Measurements from ENCODE around the gene FLT4. TPM values are rescaled to one million over a fixed set of nuclear protein-coding genes. Genes with fewer than 3 reads are reported as not detected.

Gene FLT4
- total RNA-seq, 1 donor from 2014 or later: 7.2 TPM

- no peaks in the 10 kb centered on the region for H3K36me3 ChIP-seq (ENCODE audit: insufficient read depth, low read length)
- DNase-seq (ENCODE audit: low read depth) (no peak), FAIRE-seq (no peak)
- peaks cover 5% of the 10 kb centered on the region for H3K27me3 ChIP-seq (ENCODE audit: insufficient read depth, low read length)
- no peak overlapping the region for H3K9ac ChIP-seq (ENCODE audit: low read length)
- H3K4me3 ChIP-seq (ENCODE audit: insufficient read depth, low read depth, low read length): peak overlapping the region; percentile 46
- Mint-ChIP-seq H3K27ac (ENCODE audit: unreplicated experiment) (no peak overlapping the region), H3K4me3 (ENCODE audit: unreplicated experiment) (peak overlapping the region; percentile 71), H3K36me3 (ENCODE audit: low read depth, unreplicated experiment) (peaks cover 4% of the 10 kb centered on the region), H3K27me3 (ENCODE audit: low read depth, unreplicated experiment) (peaks cover 20% of the 10 kb centered on the region), H3K4me1 (ENCODE audit: low read depth, unreplicated experiment) (no peaks in the 10 kb centered on the region), H3K9me3 (ENCODE audit: unreplicated experiment) (no peaks in the 10 kb centered on the region)
- H4K20me1 ChIP-seq (ENCODE audit: insufficient read depth, low read length): no peaks in the 10 kb centered on the region
- H3K4me1 ChIP-seq (ENCODE audit: insufficient read depth, low read length): no peaks in the 10 kb centered on the region
- no peak overlapping the region for H3K27ac ChIP-seq (ENCODE audit: low read depth, low read length)
- no peak for TF ChIP-seq CTCF (IDR thresholded peaks at IDR 0.05; ENCODE audit: insufficient read depth, low read depth, low read length)
- TF ChIP-seq EZH2 (IDR thresholded peaks at IDR 0.05; ENCODE audit: insufficient read depth, low read length): no peak
- H3K9me3 ChIP-seq (ENCODE audit: insufficient read depth, low read depth, low read length): no peaks in the 10 kb centered on the region
- H2AFZ ChIP-seq (ENCODE audit: low read depth, low read length): peak overlapping the region; percentile 71
- no peaks in the 10 kb centered on the region for H3K79me2 ChIP-seq (ENCODE audit: insufficient read depth, low read length)
- peak overlapping the region; percentile 86 for H3K4me2 ChIP-seq (ENCODE audit: low read length)
Observed at GRCh38 chr5:180618487-180618828, 30.9 kb downstream of the FLT4 start.

GRCh38 chr5:180613814-180614188 lies 35.6 kb downstream of the FLT4 start:
- no peaks in the 10 kb centered on the region for H3K4me1 ChIP-seq (ENCODE audit: insufficient read depth, low read length)
- no peak overlapping the region for H2AFZ ChIP-seq (ENCODE audit: low read depth, low read length)
- H3K9ac ChIP-seq (ENCODE audit: low read length): no peak overlapping the region
- no peak for FAIRE-seq
- peaks cover 5% of the 10 kb centered on the region for H3K27me3 ChIP-seq (ENCODE audit: insufficient read depth, low read length)
- no peaks in the 10 kb centered on the region for H4K20me1 ChIP-seq (ENCODE audit: insufficient read depth, low read length)
- H3K27ac Mint-ChIP-seq (ENCODE audit: unreplicated experiment): no peak overlapping the region
- H3K4me1 Mint-ChIP-seq (ENCODE audit: low read depth, unreplicated experiment): no peaks in the 10 kb centered on the region
- H3K9me3 ChIP-seq (ENCODE audit: insufficient read depth, low read depth, low read length): no peaks in the 10 kb centered on the region
- no peaks in the 10 kb centered on the region for H3K9me3 Mint-ChIP-seq (ENCODE audit: unreplicated experiment)
- H3K36me3 ChIP-seq (ENCODE audit: insufficient read depth, low read length): no peaks in the 10 kb centered on the region
- no peak overlapping the region for H3K4me2 ChIP-seq (ENCODE audit: low read length)
- no peak overlapping the region for H3K4me3 ChIP-seq (ENCODE audit: insufficient read depth, low read depth, low read length)
- TF ChIP-seq EZH2 (IDR thresholded peaks at IDR 0.05; ENCODE audit: insufficient read depth, low read length): no peak
- TF ChIP-seq CTCF (IDR thresholded peaks at IDR 0.05; ENCODE audit: insufficient read depth, low read depth, low read length): no peak
- H3K27ac ChIP-seq (ENCODE audit: low read depth, low read length): no peak overlapping the region
- no peak for DNase-seq (ENCODE audit: low read depth)
- no peak overlapping the region for H3K4me3 Mint-ChIP-seq (ENCODE audit: unreplicated experiment)
- peaks cover 18% of the 10 kb centered on the region for H3K27me3 Mint-ChIP-seq (ENCODE audit: low read depth, unreplicated experiment)
- peaks cover 4% of the 10 kb centered on the region for H3K36me3 Mint-ChIP-seq (ENCODE audit: low read depth, unreplicated experiment)
- no peaks in the 10 kb centered on the region for H3K79me2 ChIP-seq (ENCODE audit: insufficient read depth, low read length)

GRCh38 chr5:180613188-180613813 lies 36.1 kb downstream of the FLT4 start:
- Mint-ChIP-seq H3K27me3 (ENCODE audit: low read depth, unreplicated experiment) (peaks cover 17% of the 10 kb centered on the region), H3K9me3 (ENCODE audit: unreplicated experiment) (no peaks in the 10 kb centered on the region), H3K4me1 (ENCODE audit: low read depth, unreplicated experiment) (peaks cover under 1% of the 10 kb centered on the region), H3K4me3 (ENCODE audit: unreplicated experiment) (no peak overlapping the region), H3K36me3 (ENCODE audit: low read depth, unreplicated experiment) (peaks cover 4% of the 10 kb centered on the region), H3K27ac (ENCODE audit: unreplicated experiment) (no peak overlapping the region)
- Histone ChIP-seq H3K4me1 (ENCODE audit: insufficient read depth, low read length) (no peaks in the 10 kb centered on the region), H3K9me3 (ENCODE audit: insufficient read depth, low read depth, low read length) (no peaks in the 10 kb centered on the region), H2AFZ (ENCODE audit: low read depth, low read length) (no peak overlapping the region), H3K79me2 (ENCODE audit: insufficient read depth, low read length) (no peaks in the 10 kb centered on the region), H3K4me3 (ENCODE audit: insufficient read depth, low read depth, low read length) (no peak overlapping the region), H3K36me3 (ENCODE audit: insufficient read depth, low read length) (no peaks in the 10 kb centered on the region), H3K9ac (ENCODE audit: low read length) (no peak overlapping the region), H4K20me1 (ENCODE audit: insufficient read depth, low read length) (no peaks in the 10 kb centered on the region), H3K4me2 (ENCODE audit: low read length) (no peak overlapping the region), H3K27ac (ENCODE audit: low read depth, low read length) (no peak overlapping the region), H3K27me3 (ENCODE audit: insufficient read depth, low read length) (peaks cover 2% of the 10 kb centered on the region)
- FAIRE-seq (no peak), DNase-seq (ENCODE audit: low read depth) (no peak)
- no peak for TF ChIP-seq CTCF (IDR thresholded peaks at IDR 0.05; ENCODE audit: insufficient read depth, low read depth, low read length)
- TF ChIP-seq EZH2 (IDR thresholded peaks at IDR 0.05; ENCODE audit: insufficient read depth, low read length): no peak

All from astrocyte (in vitro differentiated cells and primary cell).